KMS-11 (cell line): ENCODE results near the gene LRRC4.

Experiments
- H2AFZ ChIP-seq: fragments of 200-600 bp; sonication (generic); 2 replicates; pipeline ENCODE4 v1.6.1; 2016; ENCODE audit warnings: antibody characterized with exemption, mixed run types, low read depth
- H3K27ac ChIP-seq: fragments of 200-600 bp; sonication (generic); 2 replicates; pipeline ENCODE4 v1.6.1; 2016; ENCODE audit warnings: mild to moderate bottlenecking, mixed run types
- H3K27me3 ChIP-seq: fragments of 200-600 bp; sonication (generic); 2 replicates; pipeline ENCODE4 v1.6.1; 2017; ENCODE audit warnings: mild to moderate bottlenecking, low read depth, mixed run types, moderate library complexity; ENCODE audit not compliant: insufficient read depth
- H3K36me3 ChIP-seq: fragments of 200-600 bp; sonication (generic); 2 replicates; pipeline ENCODE4 v1.6.1; 2017; ENCODE audit warnings: mild to moderate bottlenecking, mixed run types; ENCODE audit not compliant: insufficient read depth
- H3K4me1 ChIP-seq: fragments of 200-600 bp; sonication (generic); 2 replicates; pipeline ENCODE4 v1.6.1; 2016; ENCODE audit warnings: mild to moderate bottlenecking, low read depth, mixed run types; ENCODE audit not compliant: poor library complexity, severe bottlenecking
- H3K4me2 ChIP-seq: fragments of 200-600 bp; sonication (generic); 2 replicates; pipeline ENCODE4 v1.7.0; 2016; ENCODE audit warnings: mild to moderate bottlenecking, mixed run types
- H3K4me3 ChIP-seq: fragments of 200-600 bp; sonication (generic); IDR thresholded peaks from 2 replicates; pipeline ENCODE4 v1.6.1; 2017; ENCODE audit warnings: low read depth, low read length, mixed read lengths; ENCODE audit not compliant: insufficient read depth
- H3K79me2 ChIP-seq: fragments of 200-600 bp; sonication (generic); 2 replicates; pipeline ENCODE4 v1.6.1; 2016; ENCODE audit warnings: low read depth, mixed run types; ENCODE audit not compliant: insufficient read depth
- H3K9ac ChIP-seq: fragments of 200-600 bp; sonication (generic); 2 replicates; pipeline ENCODE4 v1.6.1; 2016; ENCODE audit warnings: mild to moderate bottlenecking, mixed run types
- H4K20me1 ChIP-seq: fragments of 200-600 bp; sonication (generic); 2 replicates; pipeline ENCODE4 v1.6.1; 2016; ENCODE audit warnings: mild to moderate bottlenecking, mixed run types; ENCODE audit not compliant: insufficient read depth
- CTCF ChIP-seq: fragments of 200-600 bp; sonication (generic); conservative IDR thresholded peaks from 2 replicates; pipeline ENCODE4 v1.6.1; 2017; ENCODE audit warnings: low read depth, mild to moderate bottlenecking, antibody characterized with exemption, low read length, moderate library complexity, mixed read lengths

Gene LRRC4

DNA sequence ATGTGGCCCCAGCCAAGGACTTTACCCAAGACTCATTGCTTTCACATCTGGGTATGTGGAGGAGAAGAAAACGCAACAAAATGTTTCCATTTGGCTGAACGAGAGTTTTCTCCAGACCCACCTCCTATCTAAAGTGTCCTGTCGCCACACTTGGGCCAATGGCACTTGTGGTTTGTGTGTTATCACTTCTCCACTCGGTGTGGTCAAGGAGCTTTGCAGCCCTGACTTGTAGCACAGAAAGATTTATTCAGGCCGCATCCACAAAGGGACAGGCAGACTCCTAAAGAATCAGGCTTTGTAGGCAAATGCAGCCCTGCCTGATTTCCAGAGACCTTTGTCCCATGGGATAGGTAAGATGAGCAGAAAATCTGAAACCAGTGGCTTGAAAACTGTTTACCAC, 12.8 kb upstream of the LRRC4 start:
- no peaks in the 10 kb centered on the region for H3K79me2 ChIP-seq
- H3K9ac ChIP-seq: no peak overlapping the region
- no peak overlapping the region for H3K4me3 ChIP-seq
- no peak for TF ChIP-seq CTCF
- H2AFZ ChIP-seq: no peak overlapping the region
- no peaks in the 10 kb centered on the region for H3K36me3 ChIP-seq
- H3K27ac ChIP-seq: no peak overlapping the region
- no peaks in the 10 kb centered on the region for H3K27me3 ChIP-seq
- H3K4me1 ChIP-seq: peaks cover 18% of the 10 kb centered on the region
- no peaks in the 10 kb centered on the region for H4K20me1 ChIP-seq
- H3K4me2 ChIP-seq: no peak overlapping the region

DNA sequence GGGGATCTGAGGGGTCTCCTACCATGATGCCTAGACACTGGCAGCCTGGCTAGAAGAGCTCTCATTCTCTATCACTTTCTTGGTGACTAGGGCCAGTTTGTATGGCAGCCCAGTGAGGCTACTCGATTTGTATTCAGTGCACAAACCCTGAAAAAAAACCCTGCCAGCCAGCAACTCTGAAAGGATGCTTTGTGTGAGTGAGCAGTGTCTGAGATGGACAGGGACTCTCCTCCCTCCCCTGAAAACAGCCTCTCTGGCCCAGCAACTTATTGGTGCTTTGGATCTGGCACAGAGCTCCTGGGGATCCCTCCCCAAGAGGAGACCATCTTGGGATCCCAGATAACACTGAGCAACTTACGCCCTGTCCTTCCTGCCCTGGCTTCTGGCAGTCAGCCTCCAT, 10.8 kb upstream of the LRRC4 start:
- H3K4me1 ChIP-seq: peaks cover 34% of the 10 kb centered on the region
- H4K20me1 ChIP-seq: no peaks in the 10 kb centered on the region; the same call in 1 of the 2 replicates
- H3K36me3 ChIP-seq: no peaks in the 10 kb centered on the region
- H3K79me2 ChIP-seq: no peaks in the 10 kb centered on the region
- TF ChIP-seq CTCF: no peak
- no peaks in the 10 kb centered on the region for H3K27me3 ChIP-seq
- no peak overlapping the region for H3K9ac ChIP-seq
- H3K4me2 ChIP-seq: no peak overlapping the region
- H2AFZ ChIP-seq: no peak overlapping the region
- no peak overlapping the region for H3K27ac ChIP-seq
- H3K4me3 ChIP-seq: no peak overlapping the region

DNA sequence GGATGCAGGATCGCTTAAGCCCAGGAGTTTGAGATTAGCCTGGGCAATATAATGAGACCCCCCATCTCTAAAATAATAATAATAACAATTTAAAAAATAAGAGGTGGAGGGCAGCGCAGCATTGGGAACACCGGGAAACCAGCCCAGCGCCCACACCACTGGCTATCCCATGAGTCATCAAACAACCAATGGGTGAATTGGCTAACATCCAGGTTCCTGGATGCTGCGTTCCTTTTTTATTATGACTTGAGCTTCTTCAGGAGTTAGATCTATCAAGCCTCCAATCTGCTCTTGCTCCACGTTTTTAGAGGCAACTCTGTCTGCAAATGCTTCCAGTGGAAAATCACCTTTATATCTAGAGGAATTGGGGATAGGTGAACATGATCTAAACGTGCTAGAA, 10.0 kb upstream of the LRRC4 start:
- H3K27ac ChIP-seq: no peak overlapping the region
- H3K9ac ChIP-seq: no peak overlapping the region
- H3K4me3 ChIP-seq: no peak overlapping the region
- H3K4me2 ChIP-seq: no peak overlapping the region
- H2AFZ ChIP-seq: no peak overlapping the region
- H4K20me1 ChIP-seq: peaks cover 2% of the 10 kb centered on the region; the same call in 1 of the 2 replicates
- no peaks in the 10 kb centered on the region for H3K79me2 ChIP-seq
- peaks cover 42% of the 10 kb centered on the region for H3K4me1 ChIP-seq
- no peaks in the 10 kb centered on the region for H3K36me3 ChIP-seq
- no peaks in the 10 kb centered on the region for H3K27me3 ChIP-seq
- TF ChIP-seq CTCF: no peak

DNA sequence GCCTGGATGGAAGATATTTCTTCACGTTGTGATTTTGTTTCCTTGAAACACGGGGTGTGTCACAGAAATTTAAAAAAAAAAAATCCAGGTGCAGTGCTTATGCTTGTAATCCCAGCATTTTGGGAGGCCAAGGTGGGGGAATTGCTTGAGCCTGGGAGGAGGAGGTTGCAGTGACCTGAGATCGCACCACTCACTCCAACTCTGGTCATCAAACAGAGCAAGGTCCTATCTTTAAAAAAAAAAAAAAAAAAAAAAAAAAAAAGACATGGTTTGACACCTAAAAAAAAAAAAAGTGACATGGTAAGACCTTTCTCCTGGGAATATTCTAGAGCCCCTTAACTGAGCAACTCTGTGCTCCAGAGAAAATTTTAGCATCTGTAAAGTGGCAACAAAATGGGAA, 9.0 kb upstream of the LRRC4 start:
- H3K36me3 ChIP-seq: no peaks in the 10 kb centered on the region
- H3K79me2 ChIP-seq: no peaks in the 10 kb centered on the region
- H3K9ac ChIP-seq: no peak overlapping the region
- TF ChIP-seq CTCF: no peak
- H3K27me3 ChIP-seq: no peaks in the 10 kb centered on the region
- H3K4me1 ChIP-seq: peaks cover 52% of the 10 kb centered on the region
- H3K4me2 ChIP-seq: no peak overlapping the region
- H2AFZ ChIP-seq: no peak overlapping the region
- H3K27ac ChIP-seq: no peak overlapping the region
- H4K20me1 ChIP-seq: peaks cover 6% of the 10 kb centered on the region; the same call in 1 of the 2 replicates
- H3K4me3 ChIP-seq: no peak overlapping the region
